DOHH2 (cell line): Measurements from ENCODE around the gene QSOX2.

ENCODE experiments used
- CTCF ChIP-seq: fragments of 200-600 bp; sonication (generic); IDR thresholded peaks from one replicate; pipeline ENCODE4 v1.5.1; 2014; ENCODE audit warnings: antibody characterized with exemption, mild to moderate bottlenecking, low read depth, low read length; ENCODE audit not compliant: poor library complexity, severe bottlenecking
- EZH2phosphoT487 ChIP-seq: fragments of 200-600 bp; sonication (generic); IDR thresholded peaks from 2 replicates; pipeline ENCODE4 v1.6.1; 2017; ENCODE audit warnings: borderline replicate concordance, mild to moderate bottlenecking, antibody characterized with exemption, low read length, moderate library complexity, mixed read lengths

GRCh38 chr9:136284311-136284710 is 38.7 kb upstream of the QSOX2 start:
- no peak for TF ChIP-seq CTCF
- no peak for TF ChIP-seq EZH2phosphoT487
